GM21717 (cell line): ENCODE results near the gene RPS21.
"Not testable (repeated sequence)": the region's sequence is repeated elsewhere in the genome, so short reads cannot be mapped to it uniquely, and the experiment has no call there.

Experiments
- ATAC-seq: cut with Tn5 transposase; IDR thresholded peaks from one replicate; pipeline ENCODE4 v1.9.1; 2021; ENCODE audit warnings: mild to moderate bottlenecking, moderate library complexity; ENCODE audit not compliant: unreplicated experiment

The RPS21 gene

DNA sequence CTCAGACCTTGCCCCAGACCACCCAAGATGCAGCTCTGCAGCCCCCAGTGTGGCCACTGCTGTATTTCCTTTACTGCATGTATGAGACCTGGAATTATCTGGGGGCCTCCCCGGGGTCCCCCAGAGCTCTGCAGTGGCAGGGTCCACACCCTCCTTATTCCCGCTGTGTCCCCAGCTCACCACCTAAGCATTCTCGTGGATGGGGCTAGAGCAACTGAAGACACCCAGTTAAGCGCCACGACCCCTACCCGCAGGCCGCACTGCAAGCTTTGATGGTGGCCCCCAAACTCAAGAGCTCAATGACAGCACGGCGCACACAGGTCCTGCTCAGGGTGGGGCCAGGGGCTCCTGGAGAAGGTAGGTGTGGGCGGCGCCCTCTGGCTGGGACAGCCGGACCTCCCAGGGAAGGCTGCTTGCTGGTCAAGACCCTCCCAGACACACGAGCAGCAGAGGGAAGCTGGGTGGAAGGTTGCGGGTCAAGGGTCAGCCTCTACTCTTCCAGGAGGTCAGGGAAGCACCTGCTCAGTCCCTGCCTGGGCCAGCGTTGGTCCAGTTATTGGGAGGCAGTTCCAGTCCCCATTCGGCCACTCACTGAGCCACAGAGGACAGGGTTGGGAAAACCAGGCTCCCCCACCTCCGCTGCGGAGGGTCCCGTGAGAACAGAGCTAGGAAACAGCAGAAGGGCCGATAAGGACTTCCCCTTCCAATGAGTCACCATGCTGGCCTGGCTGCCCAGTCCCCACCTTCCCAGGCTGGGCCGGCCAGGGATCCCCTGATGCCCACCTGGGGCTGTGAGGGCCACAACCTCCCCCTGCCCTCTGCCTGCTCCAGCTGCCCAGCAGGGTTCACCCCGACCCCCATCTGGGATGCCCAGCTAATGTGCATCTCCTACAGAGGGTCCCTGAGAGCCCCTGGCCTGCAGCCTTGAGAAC lies 22.7 kb upstream of the RPS21 start:
- no peak for ATAC-seq

GRCh38 chr20:62364911-62365736 lies 21.8 kb upstream of the RPS21 start:
- ATAC-seq: no peak

GRCh38 chr20:62365814-62366369 lies 21.0 kb upstream of the RPS21 start:
- no peak for ATAC-seq

DNA sequence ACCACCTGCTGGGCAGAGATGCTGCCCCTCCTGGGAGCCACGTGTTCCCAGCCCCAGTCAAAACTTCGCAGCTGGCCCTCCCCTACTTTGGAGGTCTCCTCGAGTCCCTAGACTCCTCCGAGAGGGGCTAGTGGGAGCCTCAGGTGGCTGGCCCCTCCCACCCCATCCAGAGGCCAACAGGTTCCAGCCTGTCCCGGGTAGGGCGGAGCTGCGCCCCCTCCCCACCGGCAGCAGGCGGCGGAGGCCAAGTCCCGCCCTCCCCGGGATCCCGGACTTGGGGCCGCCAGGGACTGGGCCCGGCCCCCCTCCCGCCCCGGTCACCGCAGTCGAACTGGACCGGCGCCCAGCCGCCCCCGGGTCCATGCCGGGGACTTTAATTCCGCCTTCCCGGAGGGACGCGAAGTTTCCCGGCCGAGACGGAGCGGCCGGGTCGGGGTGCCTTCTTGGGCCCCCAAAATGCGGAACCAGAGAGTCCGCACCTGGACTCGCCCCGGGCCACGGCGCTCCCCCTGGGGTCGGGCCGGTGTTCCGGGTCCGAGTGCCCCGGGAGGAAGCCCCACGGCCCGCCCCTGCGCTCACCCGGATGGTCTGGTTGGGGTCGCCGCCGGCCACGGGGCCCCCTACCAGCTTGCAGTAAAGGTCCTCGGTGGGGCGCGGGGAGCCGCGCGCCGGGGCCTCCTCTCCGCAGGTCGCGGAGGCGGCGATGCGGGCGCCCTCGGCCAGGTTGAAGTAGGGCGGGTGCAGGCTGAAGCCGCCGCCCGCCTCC lies 20.4 kb upstream of the RPS21 start:
- ATAC-seq: no peak

DNA sequence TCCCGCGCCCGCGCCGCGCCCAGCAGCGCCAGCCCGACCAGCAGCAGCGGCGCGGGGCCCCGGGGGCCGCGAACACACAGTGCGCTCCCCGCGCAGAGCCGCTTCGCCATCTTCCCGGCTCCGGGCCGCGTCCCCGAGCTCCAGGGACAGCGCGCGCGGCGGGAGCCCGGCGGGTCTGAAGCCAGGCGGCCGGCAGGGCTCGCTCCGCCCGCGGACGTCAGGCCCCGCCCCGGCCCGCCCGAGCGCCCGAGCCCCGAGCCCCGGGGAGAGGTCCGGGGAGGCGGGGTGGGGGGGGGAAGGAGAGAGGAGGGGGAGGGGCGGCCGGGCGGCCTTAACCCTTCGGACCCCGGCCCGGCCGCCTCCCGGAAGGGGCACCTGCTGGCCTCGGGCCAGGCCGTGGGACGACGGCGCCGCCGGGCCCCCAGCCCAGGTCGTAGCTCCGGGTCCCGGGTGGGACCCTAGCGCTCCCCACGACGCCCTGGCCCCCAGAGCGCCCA lies 19.7 kb upstream of the RPS21 start, which contains the start of gene LAMA5:
LAMA5 (minus strand) TSS at position 177 of the 497 bp plus-strand sequence; CDS start at position 110, 67 bp downstream.
- ATAC-seq: no peak

DNA sequence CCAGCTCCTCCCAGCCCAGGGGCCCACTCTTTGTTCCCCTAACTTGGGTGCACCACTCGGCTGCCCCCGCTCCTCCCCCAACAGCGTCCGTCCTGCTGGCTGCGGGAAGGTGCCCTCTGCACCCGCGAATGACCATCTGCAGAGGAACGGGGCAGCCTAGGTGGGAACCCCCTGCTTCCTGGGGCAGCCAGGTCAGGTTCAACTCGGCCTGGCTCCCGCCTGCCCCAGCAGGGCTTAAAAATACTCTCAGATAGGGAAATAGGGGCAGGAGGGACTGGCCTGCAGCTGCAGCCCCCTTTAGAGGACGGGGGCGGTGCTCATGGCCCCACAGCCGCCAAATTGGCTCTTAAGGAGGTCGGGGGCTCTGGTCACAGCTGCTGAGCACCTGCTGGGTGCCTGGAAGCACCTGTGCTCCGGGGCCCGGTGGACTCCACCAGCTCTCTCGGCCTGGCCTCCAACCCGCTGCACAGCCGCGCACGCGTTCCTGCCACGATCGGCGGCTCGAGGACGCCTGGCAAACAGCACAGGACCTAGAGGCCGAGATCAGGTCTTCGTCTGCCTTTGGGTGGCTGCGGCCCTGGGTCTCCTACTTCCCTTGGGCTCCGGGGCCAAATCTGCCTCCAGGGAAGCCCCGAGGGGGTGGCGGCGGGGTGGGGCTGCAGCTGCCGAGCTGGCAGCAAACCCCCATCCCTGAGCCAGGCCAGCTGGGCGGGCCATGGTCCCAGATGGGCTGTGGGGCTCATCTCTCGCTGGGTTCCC lies 19.1 kb upstream of the RPS21 start:
- no peak for ATAC-seq

- ATAC-seq: no peak
These were observed 18.4 kb upstream of the RPS21 start for GRCh38 chr20:62368392-62368975.

DNA sequence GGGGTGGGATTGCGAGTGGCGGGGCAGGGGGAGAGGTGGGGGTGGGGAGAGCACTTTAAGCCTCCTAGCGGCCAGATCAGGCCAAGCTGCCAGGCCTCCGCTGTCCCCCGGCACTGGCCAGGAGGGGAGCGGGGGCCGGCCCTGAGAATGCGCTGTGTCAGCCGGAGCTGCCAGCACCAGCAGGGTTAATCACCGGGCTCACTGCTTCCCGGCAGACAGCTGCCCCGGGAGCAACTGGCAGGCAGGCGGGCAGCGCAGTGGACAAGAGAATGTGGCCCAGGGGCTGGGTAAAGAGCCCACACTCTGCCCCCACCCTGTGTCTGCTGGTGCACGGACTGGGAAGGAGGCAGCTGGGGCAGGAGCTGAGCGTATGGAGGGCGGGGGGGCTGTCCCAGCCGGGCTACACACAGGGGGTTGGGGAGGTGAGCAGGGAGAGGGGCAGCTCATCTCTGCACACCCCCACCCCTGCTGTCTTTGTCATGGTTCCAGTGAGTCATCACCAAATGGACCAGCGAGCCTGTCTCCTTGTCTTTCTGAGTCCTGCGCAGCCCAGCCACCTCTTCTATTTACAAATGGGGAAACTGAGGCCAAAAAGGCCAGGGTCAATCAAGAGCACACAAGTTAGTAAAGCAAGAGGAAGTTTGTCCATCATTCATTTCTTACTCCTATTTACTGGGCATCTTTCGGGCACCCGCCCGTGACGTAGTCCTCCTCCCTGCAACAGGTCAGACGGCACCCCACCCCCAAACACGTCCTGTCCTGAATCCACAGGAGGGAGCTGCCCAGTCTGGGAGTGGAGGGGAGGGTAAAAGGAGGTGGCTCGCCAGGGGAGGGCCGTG lies 17.7 kb upstream of the RPS21 start:
- ATAC-seq: no peak

GRCh38 chr20:62369815-62370114 lies 17.1 kb upstream of the RPS21 start:
- no peak for ATAC-seq

- ATAC-seq: no peak
These were observed 16.6 kb upstream of the RPS21 start for GRCh38 chr20:62370115-62370806.

DNA sequence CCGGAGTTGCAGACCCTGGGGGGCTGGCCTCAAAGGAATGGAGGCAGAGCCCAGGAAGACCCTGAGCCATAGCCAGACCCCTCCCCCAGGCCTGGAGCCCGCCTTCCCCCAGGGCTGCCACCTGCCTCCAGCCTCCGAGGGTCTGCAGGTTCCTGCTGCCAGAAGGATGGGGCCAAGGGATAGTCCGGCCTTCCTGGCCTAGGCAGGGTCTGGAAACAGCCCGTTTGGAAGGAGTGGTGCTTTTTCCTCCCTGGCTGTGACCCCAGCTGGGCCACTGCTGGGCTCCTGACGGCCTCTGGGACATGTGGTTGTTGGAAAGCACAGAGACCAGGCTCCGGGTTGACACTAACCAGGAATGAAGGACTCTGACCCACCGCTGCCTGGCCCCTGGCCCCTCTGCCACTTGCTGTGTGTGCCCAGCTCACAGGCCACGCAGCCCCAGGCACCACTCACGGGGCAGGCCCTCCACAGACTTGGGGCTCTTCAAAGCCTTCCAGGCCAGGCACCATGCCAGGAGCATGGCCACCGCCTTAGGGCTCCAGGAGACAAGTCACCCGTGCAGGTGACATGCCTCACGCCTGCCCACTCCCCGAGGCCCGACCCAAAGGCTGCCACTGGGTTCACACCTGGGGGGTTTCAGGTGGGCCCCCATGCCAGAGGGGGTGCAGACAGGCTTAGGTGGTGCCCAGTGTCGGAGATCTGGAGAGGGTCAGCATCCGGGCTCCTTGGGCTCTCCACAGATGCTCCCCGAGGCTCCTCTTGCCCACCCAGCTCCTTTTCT lies 15.9 kb upstream of the RPS21 start:
- ATAC-seq: no peak

DNA sequence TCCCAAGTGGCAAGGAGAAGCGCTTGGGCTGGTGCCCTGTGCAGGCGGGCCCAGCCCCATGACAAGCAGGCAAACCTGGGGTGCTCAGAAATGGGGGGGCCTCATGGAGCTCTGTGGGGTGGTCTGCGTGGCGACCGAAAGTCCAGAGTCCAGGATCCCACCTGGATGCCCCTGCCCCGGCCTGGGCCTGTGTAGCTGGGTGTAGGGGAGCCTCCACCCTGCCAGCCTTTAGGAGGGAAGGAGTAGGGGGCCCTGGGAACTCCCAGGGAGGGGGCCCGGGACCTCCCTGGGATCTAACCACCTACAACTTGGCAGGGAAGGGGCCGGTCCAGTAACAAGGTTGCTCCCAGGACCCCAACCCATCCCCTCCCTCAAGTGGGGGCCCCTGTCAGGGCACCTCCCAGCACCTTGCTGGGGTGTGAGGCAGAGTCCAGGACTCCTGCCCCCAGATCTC lies 15.3 kb upstream of the RPS21 start:
- ATAC-seq: no peak

GRCh38 chr20:62372042-62372993 lies 14.6 kb upstream of the RPS21 start:
- no peak for ATAC-seq

DNA sequence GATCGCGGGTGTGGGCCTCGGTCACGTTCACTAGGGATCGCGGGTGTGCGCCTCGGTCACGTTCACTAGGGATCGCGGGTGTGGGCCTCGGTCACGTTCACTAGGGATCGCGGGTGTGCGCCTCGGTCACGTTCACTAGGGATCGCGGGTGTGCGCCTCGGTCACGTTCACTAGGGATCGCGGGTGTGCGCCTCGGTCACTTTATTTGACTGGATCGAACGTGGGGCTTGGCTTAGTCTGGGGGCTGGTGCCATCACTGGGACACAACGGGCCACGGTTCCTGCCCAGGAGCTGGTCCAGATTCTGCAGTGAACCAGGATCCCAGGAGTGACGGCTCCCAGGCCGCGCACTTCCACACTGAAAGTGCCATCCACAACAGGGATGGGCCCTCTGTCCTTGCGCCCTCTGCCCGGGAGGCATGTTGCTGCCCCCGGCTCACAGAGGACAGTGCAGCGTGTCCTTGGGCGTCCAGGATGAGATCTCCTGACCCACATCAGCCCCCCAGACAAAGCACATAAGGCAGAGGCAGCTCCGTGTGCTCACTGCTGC lies 13.2 kb upstream of the RPS21 start:
- not testable (repeated sequence) for ATAC-seq

DNA sequence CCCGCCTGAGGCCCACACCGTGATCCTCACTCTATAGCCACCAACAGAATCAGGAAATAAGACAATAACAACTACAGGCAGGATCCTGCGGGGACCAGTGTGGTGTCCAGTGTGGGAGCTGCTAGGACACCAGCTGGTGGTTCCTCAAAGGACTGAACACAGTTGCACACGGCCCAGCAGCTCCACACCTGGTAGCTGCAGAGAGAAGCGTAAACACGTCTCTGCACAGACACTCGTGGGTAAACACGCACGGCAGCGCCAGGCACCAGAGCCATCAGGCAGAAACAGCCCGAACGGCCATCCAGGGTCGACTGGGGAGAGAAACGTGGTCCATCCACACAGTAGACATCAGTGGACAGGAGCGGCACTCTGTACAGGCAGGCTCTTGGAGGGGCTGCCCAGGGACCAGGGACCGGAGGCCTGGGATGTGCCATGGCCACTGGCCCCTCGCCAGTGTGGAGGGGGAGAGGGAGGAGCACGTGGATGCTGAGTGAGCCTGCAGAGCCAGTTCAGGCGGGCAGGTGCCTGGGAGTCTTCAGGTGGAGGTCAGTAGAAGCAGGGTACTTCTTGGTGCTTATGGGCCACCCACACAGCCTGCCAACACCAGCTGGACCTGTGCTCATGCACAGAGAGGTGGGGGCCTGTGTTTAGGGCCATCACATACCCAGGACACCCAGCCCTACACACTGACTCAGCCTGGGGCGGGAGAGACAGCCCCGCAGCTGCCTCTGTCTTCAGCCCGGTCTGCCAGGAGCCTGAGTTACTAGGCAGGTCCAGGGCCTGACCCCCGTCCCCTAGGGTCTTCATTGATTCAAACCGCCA lies 12.4 kb upstream of the RPS21 start:
- ATAC-seq: no peak
